ENCODE results near the gene PXDN. TPM values are rescaled to one million over a fixed set of nuclear protein-coding genes. Genes with fewer than 3 reads are reported as not detected.

Gene PXDN
- polyA plus RNA-seq, 4 donors: 154 to 191 (median 170) TPM

DNA sequence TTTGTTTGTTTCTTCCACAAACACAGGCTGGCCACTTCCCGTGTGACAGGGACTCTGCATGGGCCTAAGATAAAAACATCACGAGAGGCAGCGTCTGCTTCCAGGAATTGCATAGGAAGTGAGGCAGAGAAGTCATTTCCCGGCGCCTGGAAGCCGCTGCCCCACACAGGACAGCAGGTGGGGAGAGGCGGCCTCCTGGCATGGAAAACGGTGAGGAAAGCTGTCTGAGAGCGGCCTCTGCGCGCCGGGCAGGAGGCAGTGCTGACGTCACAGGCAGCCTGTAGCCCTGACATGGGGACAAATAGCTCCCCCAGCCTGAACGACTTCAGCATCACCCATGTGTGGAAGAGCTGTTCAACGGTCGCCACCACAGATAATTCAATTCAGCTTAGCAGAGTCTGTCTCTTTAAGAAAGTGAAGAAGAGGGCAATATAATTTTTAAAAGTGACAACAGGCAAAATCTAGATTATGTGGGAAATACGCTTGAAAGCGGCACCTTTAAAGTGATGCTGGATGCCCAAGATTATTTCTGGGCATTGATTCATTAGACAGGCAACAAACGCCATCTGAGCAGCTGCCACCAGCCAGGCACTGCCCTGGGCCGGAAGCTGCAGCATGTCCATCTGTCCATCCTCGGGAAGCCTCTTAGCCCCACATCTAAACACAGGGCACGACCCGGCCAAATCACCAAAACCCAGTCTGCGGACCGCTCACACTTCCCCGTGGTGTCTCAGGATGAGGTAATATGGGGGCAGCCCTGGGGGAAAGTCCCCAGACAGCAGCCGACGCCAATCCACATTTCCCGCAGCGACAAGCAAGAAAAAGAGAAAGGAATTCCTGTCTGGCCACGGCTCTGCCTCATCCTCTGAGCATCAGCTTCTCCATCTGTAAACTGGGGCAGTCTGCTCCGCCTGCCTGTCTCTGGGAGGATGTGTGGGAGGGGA lies 138.9 kb downstream of the PXDN start:
- DNase-seq (ENCODE audit: low read depth in 4 of 4, low spot score in 2 of 4): no peak

DNA sequence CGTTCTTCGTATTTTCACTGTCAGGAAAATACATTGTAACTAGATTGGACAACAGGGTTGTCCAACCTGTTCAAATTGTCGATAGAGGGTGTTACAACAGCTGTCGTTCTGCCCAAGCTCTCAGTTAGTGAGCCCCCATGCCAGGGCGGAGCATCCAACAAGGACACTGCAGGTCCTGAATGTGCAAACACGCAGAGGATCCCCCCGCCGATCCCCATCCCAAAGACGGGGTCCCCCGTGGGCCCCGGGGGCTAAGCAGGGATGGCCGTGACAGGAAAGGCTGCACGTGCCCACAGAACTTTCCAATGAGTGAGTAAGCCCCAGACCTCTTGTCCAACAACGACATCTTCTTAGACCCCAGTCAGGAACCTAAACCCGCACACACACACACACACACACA lies 140.8 kb downstream of the PXDN start:
- no peak for DNase-seq (ENCODE audit: low read depth in 4 of 4, low spot score in 2 of 4)

DNA sequence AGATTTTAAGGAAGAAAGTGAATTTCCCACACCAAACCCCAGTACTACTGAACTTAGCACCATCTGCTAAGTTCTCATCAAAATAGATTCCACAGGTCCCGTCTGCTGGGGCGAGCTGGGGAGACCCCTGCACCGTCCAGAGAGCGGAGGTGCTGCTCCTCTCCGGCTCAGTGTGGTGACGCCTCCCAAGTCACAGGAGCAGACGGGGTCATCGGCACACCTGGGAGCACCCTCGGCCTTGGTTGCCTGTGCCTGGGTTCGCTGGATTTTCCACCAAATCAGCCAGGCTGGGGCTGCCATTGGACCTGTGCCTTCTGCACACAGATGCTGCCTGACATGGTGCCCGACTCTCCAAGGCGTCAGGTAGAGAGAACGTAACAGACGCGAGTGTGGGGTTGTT lies 141.3 kb downstream of the PXDN start:
- no peak for DNase-seq (ENCODE audit: low read depth in 4 of 4, low spot score in 2 of 4)

DNA sequence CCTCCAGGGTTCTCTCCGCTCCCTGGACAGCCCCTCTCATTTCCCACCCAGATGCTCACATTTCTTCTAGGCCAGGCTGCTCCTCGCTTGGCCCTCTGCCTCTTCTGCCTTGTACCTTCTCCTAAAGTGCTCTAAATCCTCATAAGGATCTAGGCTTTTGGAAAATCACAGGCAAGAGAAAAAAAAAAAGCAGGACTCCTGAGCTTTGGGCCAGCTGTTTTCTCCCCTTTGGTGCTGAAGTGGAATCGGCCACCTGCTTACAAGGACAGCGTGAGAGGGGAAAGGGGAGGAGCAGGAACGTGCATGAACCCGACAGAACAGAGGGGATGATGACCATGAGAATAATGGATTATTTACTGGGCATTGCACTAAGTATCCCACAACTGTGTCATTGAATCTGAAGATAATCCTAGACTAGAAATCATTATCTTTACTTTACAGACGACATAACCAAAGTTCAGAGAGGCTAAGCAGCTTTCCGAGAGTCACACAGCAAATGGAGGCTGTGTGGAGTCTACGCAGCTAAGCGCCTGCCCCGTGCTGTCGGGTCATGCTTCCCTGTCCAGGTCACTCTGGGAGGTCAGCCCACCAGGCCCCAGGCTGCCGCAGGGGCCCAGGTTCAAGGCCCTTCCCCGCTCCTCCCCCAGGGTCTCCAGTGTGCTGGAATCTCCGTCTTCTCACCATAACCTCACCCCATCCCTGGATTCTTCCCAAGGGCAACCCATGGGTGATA lies 141.9 kb downstream of the PXDN start:
- DNase-seq (ENCODE audit: low read depth in 4 of 4, low spot score in 2 of 4): no peak

DNA sequence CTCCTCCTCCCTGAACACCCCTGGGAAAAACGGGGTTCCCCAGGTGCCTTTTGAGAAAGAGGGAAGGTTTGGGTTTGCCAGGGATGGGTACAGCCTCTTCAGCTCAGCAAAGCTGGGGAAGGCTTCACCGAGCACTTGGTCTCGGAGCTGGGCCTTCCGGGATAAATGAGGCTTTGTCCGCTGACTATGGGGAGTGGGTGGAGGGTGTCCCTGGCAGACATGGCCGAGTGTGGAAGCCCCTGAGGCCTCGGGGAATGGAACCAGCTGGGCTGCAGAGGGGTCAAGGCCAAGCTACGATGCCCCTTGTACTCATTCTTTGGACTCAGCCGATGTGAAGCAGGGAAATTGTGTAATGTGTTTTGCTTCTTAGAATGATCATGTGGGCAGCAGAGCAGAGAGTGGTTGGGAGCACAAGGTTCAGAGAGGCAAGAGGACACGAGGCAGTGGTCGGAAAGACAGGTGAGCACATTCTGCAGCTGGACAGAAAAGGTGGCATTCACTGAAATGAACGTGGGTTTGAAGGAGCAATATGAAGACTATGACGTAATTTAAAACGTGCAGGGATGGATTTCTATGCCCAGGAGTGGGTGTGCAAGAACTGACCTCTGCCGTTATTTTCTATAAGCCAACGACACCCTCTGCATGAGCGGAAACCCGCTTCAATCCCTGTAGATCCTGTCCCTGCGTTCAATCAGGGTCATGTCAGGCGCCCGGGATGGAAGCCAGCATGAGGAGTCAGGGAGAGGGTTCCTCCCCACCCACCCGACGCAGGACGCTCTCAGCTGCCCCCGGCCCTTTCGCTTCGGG lies 142.6 kb downstream of the PXDN start:
- DNase-seq (ENCODE audit: low read depth in 4 of 4, low spot score in 2 of 4): no peak

DNA sequence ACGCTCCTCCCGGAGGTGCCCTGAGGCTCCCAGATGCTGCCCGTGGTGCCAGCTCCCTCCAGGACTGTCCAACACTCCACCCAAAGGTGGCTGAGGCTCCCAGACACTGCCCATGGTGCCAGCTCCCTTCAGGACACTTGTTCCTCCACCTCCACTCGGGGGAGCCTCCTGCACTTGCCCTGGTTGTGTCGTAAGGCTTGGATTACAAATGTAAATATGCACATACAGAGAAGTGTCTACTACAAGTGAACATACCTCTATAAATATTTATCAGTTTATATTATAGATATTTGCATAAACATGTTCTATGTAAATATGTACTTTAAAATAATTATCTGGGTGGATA lies 143.3 kb downstream of the PXDN start:
- DNase-seq (ENCODE audit: low read depth in 4 of 4, low spot score in 2 of 4): no peak

DNA sequence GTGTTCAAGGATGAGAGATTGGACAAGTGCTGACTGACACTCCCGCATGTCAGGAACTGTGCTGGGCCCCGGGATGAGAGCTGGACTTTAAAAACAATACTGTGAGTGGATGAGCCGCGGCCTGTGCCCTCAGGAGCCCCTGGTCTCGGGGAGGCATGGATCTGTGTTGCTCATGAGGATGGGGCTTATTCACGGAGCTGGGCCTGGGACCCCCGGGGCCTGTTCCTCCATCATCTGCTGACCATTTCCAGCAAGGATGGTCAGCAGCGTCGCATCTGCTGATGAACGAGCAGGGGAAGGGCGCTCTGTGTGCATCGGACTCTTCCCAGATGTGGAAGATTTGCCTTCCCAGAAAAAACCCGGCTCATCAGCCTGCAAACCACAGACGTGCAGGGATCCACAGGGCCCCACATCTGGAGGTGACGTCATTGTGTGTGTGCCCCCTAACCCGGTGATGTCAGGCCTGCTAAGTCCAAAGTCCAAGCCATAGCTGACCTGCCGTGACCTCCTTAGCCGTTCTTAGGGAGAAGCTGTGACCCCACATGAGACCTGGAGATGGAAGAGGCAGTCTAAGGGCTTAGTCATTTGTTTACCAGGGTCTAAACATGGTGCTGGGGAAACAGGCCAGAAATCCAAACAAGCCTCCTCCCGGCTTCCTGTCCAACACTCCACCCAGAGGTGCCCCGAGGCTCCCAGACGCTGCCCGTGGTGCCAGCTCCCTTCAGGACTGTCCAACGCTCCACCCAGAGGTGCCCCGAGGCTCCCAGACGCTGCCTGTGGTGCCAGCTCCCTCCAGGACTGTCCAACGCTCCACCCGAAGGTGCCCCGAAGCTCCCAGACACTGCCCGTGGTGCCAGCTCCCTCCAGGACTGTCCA lies 143.9 kb downstream of the PXDN start:
- DNase-seq (ENCODE audit: low read depth in 4 of 4, low spot score in 2 of 4): no peak

DNA sequence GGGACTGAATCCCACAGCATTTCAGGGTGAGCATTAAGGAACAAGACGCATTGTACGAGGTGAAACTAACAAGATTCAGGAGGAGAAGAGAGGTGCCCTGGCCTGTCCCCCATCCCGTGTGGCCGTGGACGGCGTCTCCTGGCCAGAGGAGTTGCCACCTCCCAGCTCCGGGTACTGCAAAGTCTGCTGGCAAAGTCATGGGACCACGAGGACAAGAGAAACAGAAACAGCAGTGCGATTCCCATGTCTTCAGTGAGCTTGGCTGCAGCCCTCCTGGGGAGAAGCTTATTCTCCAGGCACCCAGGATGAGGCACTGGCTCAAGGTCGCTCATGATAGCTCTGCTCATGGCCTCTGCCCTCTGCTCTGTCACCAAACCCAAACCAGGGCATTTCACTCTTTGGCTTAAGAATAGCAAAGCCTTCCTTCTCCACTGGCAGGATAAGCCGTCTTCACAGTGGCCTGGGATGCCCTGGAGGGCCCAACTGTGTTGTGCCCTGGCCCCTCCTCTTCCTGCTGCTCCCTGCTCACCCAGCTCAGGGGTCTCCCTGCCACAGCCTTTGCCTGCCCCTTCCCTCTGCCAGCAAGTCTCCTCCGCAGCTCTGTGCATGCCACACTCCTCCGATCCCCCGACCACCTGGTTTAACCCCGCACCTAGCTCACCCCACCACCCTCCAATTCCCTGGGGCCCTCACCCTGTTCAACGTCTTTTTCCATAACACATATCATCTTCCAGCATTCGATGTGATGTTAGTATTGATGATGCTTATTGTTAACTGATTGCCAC lies 144.8 kb downstream of the PXDN start:
- no peak for DNase-seq (ENCODE audit: low read depth in 4 of 4, low spot score in 2 of 4)

DNA sequence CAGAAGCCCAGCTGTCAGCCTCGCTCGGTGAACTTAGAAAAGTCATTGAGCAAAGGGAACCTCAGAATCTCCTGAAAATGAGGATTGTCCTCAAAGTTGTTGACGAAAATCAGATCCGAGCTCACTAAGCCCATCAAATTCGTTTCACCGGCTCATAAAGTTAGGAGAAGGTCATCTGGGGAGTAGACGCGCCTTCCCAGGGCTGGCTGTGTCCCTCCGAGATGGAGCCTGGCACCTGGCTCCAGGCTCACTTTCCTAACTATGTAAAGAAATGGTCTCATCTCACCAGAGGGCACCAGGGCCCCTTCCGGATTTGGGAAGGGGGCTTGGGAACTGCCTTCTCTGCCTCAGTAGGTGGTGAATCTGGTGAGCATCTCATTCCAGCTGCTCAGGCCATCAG lies 145.5 kb downstream of the PXDN start:
- no peak for DNase-seq (ENCODE audit: low read depth in 4 of 4, low spot score in 2 of 4)

DNA sequence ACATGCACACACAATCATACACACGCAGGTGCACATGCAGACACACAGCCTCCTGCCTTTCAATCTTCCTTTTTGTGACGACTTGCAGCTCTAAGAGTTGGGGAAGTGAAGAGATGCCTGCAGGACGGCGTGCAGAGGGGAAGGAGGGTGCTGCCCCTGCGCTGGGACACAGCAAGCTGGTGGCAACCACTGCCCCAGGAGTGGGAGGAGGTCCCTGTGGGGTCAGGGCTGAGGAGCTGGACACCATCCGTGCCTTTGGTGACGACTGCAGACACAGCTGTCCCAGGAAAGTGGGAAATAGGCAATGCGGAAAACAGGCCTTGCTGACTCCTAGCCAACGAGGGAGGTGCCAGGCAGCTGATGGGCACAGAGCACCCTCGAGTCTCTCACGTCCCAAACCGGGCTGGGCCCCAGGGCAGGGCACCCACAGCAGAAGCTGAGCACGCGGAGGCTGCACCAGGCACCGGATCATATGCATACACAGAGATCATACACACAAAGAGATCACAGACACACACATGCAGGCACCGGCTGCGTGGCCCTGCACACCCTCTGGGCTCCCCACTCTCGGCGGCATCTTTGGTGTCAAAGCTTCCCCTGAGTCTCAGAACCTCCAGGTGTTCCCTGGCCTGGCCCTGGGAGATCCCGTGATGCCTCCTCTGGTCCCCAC lies 146.1 kb downstream of the PXDN start:
- no peak for DNase-seq (ENCODE audit: low read depth in 4 of 4, low spot score in 2 of 4)

DNA sequence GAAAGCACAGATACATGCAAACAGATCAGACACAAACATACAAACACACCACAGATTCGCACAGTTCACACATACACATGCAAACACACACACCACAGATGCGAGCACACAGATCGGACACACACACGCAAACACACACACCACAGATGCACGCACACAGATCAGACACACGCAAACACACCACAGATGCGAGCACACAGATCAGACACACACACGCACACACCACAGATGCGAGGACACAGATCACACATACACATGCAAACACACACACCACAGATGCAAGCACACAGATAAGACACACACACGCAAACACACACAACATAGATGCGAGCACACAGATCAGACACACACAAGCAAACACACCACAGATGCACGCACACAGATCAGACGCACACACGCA lies 149.0 kb downstream of the PXDN start:
- DNase-seq (ENCODE audit: low read depth in 4 of 4, low spot score in 2 of 4): no peak

DNA sequence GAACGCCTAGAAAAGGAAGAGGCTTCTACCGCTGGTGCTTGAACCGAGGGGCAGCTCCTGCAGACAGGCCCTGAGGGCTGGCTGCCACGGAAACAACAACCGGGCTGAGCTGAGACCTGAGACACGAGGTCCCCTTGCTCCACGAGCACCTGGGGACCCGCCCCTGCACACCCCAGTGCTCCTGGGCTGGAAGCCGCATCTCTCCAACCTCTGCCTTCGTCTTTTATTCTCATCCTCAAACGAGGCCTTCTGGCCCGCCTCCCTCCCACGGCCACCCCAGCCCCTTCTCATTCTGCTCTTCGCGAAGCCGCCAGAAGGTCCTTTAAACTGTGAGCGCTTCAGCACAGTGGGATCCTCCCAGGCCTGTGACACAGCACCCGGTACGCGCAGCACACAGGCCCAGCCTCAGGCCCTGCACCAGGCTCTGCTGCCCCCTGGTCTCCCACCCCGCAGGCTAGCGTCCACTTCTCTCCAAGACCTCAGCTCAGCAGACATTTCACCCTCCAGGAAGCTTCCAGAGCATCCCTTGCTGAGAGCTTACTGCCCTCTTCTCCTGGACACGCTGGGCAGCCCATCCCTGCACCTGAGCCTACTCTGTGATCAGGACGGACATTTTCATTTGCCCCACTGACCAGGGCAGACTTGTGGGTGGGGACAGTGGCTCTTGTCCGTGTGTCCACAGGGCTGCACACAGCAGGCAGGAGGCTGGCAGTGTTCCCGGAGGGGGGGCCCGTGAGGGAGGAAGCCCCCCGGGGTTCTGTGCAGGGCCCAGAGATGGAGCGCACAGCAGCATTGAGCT lies 149.7 kb downstream of the PXDN start:
- DNase-seq (ENCODE audit: low read depth in 4 of 4, low spot score in 2 of 4): no peak

DNA sequence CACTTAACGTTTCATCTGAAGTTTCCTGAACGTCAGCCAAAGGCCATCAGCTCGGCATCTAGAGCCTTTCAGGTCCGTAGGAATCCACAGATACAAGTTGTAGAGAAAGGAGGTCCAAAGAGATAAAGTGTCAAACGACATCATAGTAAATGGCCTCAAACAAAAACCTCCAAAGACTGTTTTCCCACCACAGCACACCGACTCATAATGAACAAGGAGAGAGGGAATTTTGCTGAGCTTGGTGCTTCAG lies 150.3 kb downstream of the PXDN start:
- no peak for DNase-seq (ENCODE audit: low read depth in 4 of 4, low spot score in 2 of 4)

DNA sequence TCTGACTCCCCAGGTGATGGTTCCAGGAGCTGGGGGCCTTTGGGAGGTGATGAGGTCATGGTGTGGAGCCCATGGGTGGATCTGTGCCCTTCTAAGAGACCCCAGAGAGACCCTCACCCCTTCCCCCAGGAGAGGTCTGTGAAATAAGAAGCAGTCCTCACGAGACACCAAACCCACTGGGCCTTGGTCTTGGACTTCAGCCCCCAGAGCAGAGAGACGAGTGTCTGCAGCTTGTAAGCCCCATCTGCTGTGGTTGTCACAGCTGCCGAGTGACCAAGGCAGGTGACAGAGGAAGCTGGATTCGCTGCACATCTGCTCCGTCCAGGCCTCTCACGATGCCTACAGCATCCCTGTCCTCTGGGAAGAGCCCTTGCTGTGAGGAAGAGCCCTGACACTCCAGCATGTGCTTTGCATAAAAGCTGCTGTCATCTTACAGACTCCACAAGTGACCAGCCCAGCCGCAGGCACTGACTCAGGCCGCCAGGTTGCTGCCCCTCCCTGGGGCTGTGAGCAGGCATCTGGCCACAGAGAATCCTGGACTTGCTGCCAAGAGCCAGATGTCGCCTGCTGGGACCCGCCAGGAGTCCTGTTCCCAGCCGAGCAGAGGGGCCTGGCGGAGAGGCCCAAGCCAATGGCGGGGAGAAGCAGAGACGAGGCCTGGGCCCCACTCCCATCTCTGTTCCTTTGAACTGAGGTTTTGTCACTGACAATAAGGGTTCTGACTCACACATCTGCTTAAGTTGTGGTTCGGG lies 150.8 kb downstream of the PXDN start:
- DNase-seq (ENCODE audit: low read depth in 4 of 4, low spot score in 2 of 4): no peak

DNA sequence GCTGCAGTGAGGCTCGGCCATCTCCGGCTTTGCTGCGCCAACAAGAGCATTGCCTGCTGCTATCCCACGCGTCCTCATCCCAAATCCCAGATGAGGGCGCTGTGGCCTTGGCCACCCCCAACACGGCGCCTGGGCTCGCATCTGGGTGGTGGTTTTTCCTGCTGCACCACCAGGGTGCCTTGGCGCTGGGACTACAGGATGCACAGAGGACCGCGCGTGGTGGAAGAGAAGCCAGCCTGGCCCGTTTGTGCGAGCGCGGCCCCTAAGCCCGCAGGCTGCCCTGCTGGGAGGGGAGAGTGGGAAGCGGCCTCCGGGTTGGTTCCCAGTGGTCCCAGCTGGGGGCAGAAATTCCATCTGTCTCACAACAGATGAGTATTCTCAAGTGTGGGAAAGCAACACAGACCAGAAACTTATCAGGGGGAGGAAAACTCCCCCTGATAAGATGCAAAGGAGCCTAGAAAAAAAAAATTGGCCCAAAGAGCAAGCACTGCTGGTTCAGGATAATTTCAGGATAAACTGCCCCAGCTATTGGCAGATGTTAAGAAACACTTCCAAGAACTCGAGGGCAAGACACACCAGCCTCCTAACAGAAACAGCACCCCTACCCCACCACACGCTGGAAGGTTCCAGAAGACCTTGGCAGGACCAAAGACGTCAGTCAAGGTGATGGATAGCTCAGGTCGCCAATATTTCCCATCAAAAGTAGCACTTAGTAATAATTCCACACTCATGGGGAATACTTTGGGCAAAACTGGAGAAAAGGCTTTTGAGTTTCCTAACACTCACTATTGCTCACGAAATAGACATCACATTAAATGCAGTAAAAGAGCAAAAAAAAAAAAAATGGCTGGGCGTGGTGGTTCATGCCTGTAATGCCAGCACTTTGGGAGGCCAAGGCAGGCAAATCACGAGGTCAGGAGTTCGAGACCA lies 152.1 kb downstream of the PXDN start:
- peak; percentile 43 to 66 (median 60) for DNase-seq (ENCODE audit: low read depth in 4 of 4, low spot score in 2 of 4)

DNA sequence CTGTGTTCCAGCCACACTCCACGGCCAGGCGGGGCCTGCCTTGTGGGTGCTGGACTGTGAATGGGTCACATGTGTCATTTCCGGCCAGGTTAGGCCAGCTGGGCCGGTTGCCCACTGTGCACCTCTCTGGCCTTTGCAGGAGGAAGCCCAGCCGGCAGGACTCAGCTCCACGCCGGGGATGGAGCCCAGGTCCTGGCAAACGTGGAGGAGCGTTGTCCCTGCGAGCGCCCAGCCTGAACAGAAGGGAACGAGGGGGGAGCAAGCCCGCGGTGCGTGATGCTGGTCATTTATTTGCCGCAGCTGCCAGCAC lies 152.9 kb downstream of the PXDN start:
- DNase-seq (ENCODE audit: low read depth in 4 of 4, low spot score in 2 of 4): no peak

All from left renal cortex interstitium (tissue), 4 donors.